GM21723 (cell line): ENCODE results near the gene STARD7.
A peak's percentile ranks its signal among the peaks of the same experiment; 100 is the strongest.
"Not testable (repeated sequence)": the region's sequence is repeated elsewhere in the genome, so short reads cannot be mapped to it uniquely, and the experiment has no call there.

ENCODE experiments used
- ATAC-seq: cut with Tn5 transposase; IDR thresholded peaks from one replicate; pipeline ENCODE4 v1.9.1; 2021; ENCODE audit warnings: mild to moderate bottlenecking, moderate library complexity; ENCODE audit not compliant: unreplicated experiment

Gene STARD7

DNA sequence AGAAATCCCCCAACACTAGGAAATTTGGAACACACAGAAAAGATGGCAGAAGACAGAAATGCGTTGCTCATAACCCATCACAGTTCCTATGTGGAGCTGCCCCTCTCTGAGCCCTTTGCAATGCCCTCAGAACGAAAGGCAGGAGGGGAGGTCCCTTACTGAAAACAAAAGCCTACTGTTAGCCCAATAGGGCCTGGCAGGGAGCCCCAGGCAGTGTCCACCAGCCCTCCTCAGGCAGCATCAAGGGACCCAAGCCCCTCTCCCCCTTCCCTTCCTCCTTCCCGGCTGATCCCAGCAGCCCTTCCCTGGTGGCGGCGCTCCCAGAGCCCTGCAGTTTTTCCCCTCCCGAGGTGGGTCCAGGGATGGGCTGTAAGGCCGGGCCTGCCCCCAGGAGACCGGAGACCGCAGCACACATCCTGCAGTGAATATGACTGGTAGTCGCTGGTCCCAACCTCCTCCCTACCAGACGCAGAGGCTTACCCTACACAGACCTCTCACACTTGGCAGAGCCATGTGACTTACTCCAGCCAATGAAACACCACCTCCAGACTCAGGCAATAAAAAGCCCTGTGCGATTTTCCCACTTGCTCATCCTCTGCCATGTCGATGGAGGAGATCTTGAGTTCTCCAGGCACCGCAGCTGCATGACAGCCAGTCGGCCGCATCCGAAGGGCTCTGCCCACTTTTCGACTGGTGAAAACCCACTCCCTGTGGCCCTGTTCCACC, 44.0 kb downstream of the STARD7 start:
- peak; percentile 64 for ATAC-seq

DNA sequence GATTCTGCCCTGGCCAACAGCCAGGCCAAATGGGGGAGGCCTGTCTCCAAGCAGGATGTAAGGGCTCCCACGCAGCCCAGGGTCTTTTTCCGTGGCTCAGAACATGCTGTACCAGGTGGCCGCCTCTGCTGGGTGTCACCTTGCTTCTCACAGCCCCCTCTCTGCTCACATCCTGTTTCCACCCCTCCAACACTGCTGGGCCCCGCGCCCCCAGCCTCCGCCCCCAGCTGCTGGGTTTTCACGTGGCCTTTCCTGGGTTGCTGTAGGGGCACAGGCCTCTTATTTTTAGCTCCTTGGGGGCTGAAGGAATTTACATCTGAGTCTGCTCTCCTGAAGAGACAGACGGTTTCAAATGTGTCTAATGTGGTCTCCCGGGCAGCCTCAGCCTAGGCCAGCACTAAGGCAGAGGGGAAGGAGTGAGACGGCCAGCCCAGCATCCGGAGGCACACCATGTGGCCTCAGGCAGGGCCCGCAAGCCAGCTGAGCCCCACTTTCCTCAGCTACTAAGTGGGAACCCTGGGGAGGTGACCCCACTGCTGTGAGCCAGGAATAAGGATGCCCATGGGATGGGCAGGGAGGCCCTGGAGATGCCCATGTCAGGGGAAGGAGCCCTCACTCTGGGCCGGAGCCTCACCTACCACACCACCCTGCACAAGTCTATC, 44.7 kb downstream of the STARD7 start:
- ATAC-seq = peak; percentile 58

DNA sequence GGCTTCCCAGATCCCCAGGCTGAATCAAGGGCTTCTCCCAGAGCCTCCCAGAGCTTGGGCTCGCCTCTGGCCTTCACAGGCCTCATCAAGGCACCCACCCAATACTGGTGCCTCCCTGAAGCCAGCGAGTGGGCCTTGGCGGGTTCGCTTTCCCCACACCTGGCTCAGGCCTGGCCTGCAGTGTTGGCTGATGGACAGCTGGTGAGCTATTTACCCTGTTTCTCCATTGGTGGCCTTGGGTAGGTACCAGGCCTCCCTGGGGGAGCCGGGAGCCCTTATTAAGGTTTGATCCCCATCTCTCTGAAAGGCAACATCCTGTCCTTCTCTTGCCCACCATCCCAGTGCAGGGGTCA, 45.2 kb downstream of the STARD7 start:
- ATAC-seq = peak; percentile 14

GRCh38 chr2:96161898-96162297, 46.7 kb downstream of the STARD7 start:
- ATAC-seq = no peak

DNA sequence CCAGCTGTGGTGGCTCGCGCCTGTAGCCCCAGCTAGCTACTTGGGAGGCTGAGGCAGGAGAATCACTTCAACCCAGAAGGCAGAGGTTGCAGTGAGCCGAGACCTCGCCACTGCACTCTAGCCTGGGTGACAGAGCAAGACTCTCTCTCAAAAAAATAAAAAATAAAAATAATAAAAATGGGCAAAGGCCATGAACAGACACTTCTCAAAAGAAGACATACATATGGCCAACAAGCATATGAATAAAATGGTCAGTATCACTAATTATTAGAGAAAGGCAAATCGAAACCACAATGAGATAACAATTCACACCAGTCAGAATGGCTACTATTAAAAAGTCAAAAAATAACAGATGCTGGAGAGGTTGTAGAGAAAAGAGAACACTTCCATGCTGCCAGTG, 48.3 kb downstream of the STARD7 start:
- ATAC-seq = not testable (repeated sequence)

DNA sequence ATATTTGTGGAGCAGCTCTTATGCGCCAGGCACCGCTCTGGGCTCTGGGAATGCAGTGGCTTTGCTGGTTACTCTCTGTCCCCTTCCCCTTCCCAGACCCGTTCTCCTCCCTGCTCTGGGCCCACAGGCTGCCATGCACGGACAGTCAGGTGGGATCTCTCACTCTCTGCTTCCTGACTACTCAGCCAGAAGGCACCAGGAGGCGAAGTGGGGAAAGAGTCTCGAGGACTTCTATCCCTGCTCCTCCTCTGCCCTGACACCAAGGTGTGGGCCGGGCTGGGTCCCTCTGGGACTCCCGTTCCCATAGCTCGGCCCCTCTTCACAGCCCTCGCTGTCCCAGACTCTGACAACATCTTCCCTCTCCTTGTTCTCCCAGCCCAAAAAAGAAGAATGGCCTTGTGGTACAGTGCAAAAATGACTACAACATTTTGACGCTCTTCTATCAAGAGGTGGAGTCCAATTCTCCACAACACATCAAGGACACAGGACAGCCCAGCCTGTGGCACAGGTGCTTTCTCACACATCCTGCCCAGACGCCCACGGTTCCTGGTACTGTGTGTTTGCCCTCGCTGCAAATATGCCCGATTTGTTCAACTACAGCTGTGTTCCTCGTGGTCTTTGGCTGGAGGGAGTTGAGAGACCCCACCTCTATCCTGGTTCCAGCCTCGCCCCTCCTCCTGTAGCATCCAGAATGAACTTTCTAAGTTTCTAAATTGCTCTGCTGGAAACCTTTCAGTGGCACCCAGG, 49.4 kb downstream of the STARD7 start:
- ATAC-seq = no peak

DNA sequence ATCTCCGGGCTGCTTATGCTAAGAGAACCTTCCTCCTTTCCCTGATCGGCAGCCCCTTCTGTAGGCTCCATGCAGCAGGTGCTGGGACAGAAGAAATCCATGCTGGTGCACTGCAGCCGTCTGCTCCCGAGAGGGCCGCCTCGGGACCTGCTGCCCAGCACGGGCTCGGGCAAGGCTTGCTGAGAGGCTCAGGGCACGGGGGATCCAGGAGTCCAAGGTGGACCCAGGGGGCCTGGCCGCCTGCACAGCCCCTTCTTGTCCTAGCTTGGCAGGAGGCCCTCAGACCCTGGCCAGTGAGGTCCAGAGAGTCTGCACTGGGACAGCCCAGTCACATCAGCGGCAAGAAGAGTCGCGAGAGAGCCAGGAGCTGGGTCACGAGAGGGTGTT, 50.1 kb downstream of the STARD7 start:
- ATAC-seq = no peak

- peak; percentile 61 for ATAC-seq
Measured at GRCh38 chr2:96157649-96158553, 50.7 kb downstream of the STARD7 start.

GRCh38 chr2:96156926-96157648, 51.5 kb downstream of the STARD7 start:
- ATAC-seq = peak; percentile 33

DNA sequence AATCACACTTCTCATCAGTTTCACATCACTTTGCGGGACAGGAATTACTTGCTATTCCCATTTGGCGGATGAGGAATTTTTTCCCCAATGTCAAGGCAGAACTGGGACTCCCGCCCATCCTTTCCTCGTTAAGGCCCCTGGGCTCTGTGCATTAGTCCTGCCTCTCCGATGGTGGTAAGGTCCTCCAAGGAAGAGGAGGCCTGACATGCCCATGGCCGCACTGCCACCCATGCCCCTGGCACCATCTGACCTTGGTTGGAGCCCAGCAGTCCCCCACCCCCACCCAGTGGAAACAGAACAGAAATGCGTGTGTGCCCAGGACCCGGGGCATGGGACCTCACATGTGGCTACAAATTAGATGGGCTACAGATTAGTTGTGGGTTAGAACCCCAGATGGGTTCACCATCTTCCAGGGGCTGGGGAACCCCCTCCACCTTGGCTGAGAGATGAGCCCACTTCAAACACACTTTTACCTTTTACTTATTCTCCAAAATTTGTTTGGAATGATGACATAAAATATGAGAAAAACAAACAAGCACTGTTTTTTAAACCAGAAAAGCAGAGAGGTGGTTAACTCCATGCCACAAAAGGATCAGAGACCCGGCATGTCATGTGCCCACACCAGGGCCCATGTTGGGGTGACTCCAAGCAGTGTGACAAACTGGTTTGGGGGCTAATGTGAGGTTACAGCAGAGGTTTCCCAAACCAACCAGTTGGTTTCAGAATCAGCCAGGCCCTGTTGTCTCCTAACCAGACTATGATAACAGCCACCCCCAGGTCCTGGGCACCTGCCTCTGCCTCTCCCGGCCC, 52.4 kb downstream of the STARD7 start:
- no peak for ATAC-seq

DNA sequence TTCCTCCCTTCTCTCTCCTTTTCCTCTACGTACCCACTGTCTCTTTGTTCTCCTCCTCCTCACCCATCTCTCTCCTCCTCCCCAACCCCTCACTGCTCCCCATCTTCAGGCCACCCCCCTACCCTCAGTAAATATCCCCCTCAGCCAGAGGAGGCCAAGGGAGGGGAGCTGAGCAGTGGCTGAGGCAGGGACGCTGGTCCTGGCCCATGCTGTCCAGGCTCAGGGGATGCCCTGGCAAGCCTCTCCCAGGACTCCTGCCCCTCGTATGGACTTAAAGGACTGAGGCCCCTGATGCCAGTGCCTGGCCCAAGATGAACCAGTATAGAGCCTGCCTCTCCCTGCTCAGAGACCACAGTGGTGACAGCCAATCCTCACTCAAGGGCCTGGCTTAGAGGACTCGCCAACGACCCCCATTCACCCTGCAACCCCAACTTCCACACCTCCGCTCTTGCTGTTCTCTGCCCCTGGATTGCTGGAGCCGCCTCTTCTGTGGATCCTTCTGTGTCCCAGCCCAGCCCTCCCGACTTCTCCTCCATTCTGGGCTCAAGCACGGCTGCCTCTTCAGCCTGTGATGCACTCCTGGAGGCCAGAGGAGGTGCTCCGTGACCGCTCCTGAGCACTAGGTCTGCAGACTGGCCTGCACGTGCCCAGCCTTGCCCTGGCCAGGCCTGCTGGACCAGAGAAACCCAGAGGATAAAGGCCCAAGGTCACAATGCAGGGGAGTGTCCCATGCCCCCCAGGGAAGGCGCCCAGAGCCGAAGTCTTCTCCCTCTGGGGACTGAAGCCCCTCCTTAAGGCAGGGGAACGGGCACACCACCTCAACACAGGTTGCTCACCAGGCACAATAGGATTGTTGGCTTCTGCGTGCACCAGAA, 53.9 kb downstream of the STARD7 start:
- ATAC-seq = no peak

GRCh38 chr2:96153991-96154431, 54.6 kb downstream of the STARD7 start:
- ATAC-seq = no peak

DNA sequence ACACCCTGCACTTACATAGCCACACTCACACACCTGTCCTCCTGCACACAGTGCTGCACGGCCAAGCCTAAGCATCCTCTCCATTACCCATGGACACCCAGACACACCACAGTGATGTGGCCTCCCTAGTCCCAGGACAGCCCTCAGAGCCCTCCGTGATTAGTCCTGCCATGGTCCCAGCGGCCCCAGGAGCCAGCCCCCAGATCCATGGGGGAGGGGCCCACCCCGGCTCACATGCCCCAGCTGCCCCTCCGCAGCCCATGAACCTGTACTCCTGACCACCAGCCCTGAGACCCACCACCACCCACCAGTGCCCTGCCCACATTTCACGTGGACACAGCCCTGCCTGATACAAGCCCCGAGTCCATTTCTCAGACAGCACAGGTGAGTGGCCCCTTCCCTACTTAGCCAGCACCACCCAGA, 55.3 kb downstream of the STARD7 start:
- no peak for ATAC-seq

DNA sequence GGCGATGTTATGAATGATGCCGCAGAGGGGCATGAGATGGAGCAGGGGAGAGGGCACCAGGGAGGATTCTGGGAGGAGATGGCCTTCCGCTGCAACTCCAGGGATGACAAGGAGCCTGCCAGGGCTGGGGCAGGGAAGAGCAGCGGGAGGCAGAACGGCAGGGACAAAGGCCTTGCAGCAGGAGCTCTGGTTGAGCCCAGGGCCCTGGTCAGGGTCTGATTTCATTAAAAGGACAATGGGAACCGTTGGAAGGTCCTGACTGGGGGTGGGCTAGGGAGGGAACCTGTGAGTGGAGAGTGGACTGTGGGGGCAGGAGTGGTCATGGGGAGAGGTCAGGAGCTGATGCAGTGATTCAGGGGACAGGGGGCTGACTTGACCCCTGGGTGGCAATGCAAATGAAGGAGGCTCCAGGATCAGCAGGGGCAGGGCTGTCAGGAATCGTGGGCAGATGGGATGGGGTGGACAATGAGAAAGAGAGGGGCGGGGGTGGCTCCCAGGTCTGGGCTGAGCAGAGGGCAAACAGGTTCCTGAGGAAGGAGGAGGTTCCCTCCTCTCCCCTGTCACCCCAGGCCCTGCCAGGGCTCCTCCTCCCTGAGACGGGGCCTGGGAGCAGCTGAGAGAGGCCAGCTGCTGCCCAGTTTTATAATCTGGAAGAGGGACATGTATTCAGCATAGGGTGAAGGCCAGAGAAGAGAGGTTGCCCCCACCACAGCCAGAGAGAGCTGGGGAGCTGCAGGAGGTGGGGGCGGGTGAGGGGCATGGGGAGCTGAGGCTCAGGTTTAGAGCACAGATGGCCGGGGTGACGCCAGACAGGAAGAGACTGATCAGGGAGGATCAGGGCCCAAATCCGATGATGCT, 56.1 kb downstream of the STARD7 start:
- no peak for ATAC-seq

- no peak for ATAC-seq
Measured at GRCh38 chr2:96151595-96152303, 56.9 kb downstream of the STARD7 start.

- ATAC-seq = no peak
Measured at GRCh38 chr2:96150791-96151594, 57.6 kb downstream of the STARD7 start.
